ENCODE results near the gene BMPR1A.
"Not testable (repeated sequence)": the region's sequence is repeated elsewhere in the genome, so short reads cannot be mapped to it uniquely, and the experiment has no call there.

The BMPR1A gene

DNA sequence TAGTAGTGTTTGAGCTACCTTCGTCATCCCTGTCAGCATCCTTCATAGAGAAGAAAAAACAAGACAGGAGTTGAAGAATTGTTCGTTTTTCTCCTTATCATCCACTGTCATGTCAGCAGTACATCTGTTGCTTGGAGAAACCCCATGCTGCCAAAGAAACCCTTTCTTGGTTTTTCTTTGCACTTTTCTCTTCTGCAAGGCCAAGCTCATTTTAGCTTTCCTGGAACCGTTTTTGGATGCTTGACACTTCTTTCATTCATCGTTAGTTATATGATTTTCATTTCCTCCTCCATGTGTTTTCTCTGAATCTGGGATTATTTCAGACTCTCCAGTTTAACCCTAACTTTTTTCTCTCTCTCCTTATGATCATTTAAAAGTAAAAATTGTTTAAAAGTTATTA lies 142.1 kb downstream of the BMPR1A start:
- no peak for DNase-seq

DNA sequence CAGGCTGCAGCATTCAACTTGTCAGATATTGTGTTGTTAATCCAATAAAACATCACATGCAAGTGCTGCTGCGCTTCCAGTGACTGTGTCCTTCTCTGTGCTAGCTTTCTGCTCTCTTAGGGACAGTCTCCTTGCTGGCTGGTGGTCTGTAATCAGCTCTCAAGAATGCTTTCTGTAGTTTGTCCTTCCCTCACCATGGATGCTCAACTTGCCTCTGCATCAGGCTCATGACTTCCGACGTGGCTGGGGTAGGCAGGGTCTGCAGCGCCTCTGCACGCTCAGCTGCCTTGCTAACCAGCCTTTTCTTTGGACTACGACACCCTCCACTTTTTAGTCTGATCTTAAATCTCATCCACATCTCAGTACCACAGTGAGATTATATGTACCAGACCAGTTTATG lies 142.7 kb downstream of the BMPR1A start:
- DNase-seq, result no peak

DNA sequence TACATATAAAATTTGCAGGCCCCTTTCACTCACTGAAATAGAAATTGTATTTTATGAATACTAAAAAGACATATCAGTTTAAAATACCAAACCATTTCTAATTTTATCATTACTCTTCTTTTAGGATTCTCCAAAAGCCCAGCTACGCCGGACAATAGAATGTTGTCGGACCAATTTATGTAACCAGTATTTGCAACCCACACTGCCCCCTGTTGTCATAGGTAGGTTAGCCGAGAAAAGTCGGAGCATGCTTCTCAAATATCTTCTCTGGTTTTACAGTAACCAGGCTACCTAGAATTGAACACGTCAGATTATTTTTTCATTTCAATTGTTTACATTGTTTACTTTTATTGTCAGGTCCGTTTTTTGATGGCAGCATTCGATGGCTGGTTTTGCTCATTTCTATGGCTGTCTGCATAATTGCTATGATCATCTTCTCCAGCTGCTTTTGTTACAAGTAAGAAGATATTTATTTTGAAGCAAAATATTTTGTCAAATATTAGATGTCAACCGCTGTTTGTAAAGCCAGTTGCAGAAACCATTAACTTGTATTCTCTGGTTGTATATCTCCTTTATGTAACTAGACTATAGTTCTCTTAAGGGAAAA lies 143.4 kb downstream of the BMPR1A start:
- DNase-seq, result no peak

DNA sequence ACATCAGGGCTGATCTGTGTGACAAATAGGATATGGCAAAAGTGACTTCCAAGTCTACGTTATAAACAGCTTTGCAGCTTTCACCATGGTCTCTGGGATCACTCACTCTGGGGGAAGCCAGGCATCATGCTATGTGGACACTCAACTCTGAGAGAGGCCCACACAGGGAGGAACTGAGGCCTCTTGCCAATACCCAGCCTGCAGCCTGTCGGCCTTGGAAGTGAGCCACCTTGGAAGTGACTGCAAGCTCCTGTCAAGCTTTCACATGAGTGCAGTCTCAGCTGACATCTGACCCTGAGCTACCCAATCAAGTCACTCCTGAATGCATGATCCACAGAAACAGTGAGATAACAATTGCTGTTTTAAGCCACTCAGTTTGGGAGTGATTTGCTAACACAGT lies 144.5 kb downstream of the BMPR1A start:
- DNase-seq, result no peak

DNA sequence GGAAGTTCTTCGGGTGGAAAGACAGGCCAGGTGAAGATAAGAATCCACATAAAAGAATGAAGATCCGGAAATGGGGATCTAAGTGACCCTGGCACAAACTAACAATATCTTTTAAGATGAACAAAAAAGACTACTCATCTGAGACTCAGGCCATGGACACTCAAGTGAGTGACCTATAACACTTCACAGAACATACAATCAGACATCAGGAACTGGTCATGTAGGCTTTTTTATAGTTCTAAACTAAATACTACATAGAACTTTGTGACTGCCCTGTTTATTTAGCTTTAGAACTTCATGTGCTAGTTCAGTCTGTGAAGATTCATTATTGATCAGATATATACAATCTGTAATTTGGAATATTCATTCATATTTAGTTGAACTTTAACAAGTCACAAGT lies 148.2 kb downstream of the BMPR1A start:
- DNase-seq, result no peak

DNA sequence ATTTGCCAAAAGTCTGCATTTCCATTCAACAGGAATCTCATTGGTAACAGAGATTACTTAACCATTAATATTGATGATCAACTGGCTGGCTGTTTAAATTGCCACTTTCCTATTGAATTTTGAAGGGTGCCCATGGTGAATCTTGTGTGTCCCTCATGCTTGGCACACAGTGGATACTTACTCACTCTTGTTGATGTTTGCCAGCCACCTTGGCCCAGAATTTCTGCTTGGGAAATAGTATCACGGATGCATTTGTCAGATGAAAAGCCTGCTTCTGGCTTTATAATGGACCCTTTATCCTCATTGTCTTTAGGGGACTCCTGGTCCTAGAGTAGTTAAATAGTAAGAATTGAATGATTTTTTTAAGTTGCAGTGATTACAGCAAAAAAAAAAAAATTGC lies 149.0 kb downstream of the BMPR1A start:
- DNase-seq, result no peak

DNA sequence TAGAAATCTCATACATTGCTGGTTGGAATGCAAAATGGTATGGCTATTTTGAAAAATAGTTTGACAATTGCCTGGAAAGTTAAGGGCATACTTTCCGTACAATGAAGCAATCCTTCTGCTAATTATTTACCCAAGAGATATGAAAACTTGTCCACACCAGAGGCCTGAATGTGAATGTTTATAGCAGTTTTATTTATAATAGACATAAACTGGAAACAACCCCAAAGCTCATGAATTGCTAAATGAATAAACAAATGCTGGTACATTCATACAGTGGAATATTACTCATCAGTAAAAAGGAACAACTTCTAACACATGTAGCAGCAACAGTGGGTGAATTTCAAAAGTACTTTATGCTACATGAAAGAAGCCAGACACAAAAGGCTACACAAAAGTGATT lies 158.3 kb downstream of the BMPR1A start:
- DNase-seq, result no peak

DNA sequence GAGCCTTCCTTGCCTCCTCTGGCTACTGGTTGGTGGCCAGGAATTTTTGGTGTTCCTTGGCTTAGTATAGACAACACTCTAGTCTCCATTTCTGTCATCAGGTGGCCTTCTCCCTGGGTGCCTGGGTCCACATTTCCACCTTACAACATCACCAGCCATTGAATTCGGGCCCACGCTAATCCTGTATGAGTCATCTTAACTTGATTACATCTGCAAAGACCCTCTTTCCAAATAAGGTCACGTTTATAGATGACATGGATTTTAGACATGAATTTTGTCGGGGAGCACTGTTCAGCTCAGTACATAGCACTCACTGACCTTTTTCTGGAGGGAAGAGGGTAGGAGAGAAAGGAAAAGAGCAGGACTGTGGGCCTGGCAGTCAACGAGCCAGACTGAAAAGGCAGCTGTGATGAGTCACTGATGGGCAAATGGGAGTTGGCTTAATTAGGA lies 161.6 kb downstream of the BMPR1A start:
- no peak for DNase-seq

DNA sequence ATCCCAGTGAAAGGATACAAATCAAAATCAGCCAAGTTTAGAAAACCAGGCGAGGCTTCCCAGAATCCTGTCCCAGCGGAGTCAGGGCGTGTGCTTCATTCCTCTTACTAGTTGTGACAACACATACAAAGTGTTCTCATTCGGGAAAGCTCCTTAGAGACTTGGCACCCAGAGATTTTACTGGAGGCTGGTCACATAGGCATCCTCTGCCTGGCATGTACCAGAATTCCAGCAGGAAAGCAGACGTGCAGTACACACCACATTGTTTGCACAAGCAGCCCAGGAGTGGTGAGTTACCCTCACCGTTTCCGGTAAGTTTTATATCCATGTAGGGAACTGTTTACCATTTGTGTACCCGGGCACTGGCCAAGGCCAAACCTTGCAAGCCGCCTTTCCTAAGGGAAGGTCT lies 166.1 kb downstream of the BMPR1A start:
- DNase-seq, result no peak

DNA sequence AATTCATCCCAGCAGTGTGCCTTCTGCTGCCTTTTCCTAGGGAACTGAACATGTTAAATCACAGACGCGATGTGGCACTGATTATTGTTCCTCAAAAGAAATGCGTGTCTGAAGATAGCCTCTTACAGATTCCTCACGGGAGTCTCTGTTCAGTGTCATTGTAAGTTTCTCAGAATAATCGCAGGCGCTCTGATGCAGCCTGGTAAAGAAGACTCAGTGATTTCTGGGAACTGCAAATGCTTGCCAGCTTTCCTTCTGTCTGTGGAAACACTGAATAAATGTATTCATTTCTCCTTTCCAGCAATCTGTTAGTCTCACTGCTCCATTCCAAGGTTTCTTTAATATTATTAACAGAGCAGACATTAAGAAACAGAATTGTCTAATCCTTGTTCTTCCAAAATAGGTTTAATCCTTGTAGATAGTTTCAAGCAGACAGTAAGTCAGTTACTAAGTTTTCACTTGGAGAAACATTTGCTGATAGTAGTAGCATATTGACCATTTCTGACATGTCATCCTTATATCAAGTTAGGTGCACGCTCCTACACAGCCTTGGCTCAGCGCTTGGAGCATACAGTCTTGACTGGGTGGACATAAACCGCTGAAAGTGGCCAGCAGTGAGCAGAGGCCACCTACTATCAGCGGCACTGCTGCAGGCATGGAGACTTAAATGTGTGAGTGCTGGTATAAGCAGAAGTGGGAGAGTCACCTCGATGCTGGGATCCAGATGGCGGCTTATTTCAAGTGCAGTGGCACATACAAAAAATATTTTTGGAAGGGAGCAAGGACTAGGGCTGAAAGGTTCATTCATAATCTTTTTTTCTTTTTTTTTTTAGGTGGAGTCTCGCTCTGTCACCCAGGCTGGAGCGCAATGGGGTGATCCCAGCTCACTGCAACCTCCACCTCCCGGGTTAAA lies 173.3 kb downstream of the BMPR1A start:
- no peak for DNase-seq

DNA sequence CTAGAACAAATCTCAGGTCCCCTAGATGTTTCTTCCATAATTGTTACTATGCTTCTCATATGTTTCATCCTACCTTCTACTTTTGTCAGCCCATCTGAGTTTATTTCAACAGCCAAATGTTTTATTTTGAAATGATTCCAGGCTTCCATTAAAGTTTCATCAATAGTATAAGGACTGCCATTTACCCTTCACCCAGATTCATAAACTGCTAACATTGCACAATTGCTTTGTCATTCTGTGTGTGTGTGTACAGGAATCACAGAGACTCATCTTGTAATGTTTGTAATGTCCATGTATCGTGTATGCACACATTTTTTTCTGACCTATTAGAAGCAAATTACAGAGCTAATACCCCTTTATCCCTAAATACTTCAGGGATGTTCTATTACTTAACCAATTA lies 175.5 kb downstream of the BMPR1A start:
- DNase-seq, result no peak

DNA sequence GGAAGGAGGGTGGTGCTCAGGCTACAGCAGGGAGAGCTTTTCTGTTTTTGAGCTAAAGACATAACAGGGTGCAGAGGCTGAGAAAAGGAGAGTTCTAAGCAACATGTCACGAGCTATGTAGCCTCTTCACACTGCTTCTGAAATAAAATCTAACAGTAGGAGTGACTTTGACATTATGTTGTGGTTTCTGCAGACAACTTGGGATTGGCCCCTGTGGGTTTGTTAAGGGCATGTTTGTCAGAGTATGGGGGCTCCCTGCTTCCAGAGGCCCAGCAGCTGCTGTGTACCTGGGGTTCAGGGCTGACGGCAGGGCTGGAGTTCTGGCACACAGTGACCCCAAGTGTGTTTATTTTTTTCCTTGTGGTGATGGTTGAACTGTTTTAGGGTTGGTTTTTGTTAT lies 176.3 kb downstream of the BMPR1A start:
- no peak for DNase-seq

DNA sequence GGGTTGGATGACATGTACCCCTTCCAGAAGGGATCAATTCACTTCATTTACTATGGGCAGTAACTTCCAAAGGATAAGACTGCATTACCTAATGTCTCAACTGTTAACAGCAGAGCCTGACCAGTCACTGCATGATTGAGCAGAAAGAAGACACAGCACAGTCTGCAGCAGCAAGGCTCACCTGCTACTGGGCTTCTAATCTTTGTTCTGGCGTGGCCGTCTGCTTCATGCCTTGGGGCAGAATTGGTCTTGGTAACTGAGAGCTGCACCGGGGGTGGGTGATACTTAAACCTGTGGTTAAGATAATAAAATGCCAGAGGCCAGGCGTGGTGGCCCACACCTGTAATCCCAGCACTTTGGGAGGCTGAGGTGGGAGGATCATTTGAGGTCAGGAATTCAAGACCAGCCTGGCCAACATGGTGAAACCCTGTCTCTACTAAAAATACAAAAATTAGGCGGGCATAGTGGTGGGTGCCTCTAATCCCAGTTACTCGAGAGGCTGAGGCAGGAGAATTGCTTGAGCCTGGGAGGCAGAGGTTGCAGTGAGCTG lies 177.8 kb downstream of the BMPR1A start:
- not testable (repeated sequence) for DNase-seq

DNA sequence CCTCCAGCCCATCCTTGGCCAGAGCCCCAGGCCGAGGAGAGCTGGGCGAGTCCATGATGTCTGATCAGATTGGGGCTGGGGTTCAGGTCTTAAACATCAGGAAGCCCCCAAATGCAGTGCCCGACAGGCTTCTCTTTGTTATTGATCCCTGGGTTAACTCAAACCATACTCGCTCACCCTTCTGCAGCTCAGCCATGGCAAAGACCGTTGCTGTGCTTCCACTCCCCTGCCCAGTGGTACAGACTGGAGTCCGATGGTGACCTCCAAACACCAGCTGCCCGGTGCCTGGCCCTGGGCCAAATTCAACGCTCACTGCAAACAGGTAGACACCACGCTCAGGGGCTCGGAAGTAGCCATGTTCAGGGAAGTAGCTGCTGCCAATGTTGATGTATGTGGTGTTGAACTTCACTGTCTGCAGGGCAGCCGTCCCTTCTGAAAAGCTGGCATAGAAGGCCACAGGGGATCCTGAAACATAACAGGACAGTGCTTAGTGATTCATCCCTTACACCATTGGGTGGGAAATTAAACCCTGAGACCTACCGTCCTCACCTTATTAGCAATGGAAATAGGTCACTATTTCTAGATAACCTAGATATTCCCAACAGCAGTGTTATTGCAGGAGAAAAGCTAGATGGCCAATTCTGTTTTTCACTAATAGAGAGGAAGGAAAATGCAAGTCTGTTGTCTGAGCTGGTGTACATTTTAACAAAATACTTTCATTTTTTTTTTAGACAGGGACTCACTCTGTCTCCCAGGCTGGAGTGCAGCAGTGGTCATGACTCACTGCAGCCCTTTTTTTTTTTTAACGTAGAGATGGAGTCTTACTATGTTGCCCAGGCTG lies 180.5 kb downstream of the BMPR1A start:
- DNase-seq, result no peak

DNA sequence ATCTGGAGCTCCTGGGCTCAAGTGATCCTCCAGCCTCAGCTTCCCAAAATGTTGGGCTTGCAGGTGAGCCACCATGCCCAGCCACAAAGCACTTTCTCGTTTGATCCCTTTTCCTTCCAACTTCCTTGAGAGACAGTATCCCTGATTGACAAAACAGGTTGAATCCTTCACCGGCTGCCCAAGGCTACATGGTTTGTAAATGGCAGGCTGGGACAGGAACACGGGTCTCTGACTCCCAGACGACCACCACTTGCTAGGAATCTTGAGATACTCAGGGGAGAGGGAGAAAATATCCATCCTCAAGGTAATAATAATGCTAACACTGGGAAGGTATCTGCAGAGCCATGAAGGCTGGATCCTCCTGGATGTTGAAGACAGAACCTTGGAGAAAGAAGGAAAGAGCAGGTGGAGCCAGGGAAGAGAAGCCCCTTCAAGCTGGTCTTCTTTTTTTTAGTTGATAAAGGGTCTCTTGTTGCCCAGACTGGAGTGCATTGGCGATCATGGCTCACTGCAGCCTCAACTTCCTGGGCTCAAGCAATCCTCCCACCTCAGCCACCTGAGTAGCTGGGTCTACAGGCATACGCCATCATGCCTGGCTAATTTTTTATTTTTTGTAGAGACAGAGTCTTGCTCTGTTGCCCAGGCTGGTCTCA lies 181.2 kb downstream of the BMPR1A start:
- no peak for DNase-seq

DNA sequence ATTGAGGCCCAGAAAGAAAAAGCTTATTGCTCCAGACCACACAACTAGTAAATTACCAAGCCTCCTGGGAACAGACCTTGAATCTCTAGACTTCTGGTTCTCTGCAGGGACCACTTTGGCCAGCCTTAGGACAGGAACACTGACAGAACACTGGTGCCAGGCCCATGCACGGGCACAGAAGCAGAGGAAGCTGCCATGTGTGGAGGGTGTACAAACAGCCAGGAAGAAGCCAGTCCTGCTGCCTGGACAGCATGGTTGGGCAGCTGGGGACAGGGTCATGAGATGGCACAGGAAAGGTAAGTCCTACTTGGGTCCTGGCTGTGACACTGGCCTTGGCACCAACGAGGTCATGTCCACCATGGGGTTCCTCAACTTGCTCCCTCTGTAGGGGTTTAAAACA lies 181.8 kb downstream of the BMPR1A start:
- no peak for DNase-seq

DNA sequence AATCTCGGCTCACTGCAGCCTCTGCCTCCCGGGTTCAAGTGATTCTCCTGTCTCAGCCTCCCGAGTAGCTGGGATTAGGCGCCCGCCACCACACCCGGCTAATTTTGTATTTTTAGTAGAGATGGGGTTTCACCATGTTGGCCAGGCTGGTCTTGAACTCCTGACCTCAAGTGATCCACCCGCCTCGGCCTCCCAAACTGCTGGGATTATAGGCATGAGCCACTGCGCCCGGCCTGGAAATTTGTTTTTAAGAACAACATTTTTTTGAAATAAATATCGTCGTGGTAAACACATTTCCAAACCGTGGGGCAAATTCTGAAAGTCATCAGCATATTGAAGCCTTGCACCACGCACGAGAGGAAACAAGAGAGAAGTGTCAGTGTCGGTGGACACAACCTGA lies 183.7 kb downstream of the BMPR1A start:
- DNase-seq, result not testable (repeated sequence)

DNA sequence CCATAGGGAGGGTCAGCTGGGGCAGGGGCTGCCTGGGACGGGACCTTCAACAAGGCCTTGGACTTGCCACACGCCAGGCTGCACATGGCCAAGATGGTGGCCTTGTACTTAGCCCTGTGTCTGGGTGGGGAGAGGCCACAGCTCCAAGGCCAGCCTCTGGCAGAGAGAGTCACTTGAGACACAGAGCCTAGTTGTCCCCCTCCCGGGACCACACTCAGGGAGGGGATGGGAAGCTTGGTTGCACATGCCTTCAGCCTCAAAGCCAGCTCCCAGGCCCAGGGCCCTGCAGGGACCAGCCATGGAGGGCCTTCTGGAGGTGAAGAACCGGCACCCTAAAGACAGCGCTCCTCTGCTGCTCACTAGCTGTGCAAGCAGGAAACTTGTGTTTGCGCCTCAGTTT lies 184.3 kb downstream of the BMPR1A start:
- peak; percentile 56 for DNase-seq

DNA sequence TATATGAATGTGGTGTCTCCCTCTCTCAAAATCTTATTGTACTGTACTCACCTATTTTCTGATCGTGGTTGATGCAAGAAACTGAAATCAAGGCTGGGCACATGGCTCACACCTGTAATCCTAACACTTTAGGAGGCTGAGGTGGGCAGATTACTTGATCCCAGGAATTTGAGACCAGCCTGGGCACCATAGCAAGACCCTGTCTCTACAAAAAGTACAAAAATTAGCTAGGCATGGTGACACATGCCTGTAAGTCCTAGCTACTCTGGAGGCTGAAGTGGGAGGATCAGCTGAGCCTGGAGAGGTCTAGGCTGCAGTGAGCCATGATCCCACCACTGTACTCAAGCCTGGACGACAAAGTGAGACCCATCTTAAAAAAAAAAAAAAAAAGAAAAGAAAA lies 185.0 kb downstream of the BMPR1A start:
- DNase-seq, result no peak

DNA sequence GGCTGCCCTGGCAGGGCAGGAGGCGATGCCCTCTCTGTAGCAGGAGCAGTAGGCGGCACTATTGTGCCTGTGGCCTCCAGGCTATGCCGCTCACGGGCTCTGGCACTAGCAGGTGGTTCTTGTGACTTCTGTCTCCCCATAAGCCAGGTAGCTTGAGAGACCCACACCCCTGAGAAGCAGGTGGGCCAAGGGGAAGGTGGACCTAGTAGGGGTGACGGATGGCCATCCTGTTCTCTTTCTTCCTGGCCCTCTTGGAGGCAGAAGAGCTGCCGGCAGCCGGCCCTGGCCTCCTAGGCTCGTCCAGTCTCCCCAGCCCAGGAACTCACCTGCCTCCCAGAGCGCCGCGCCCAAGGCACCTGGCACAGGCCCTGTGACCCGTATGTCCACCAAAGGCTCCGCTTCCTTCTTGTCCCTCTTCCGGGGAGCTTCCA lies 185.6 kb downstream of the BMPR1A start:
- DNase-seq, result peak; percentile 37

DNA sequence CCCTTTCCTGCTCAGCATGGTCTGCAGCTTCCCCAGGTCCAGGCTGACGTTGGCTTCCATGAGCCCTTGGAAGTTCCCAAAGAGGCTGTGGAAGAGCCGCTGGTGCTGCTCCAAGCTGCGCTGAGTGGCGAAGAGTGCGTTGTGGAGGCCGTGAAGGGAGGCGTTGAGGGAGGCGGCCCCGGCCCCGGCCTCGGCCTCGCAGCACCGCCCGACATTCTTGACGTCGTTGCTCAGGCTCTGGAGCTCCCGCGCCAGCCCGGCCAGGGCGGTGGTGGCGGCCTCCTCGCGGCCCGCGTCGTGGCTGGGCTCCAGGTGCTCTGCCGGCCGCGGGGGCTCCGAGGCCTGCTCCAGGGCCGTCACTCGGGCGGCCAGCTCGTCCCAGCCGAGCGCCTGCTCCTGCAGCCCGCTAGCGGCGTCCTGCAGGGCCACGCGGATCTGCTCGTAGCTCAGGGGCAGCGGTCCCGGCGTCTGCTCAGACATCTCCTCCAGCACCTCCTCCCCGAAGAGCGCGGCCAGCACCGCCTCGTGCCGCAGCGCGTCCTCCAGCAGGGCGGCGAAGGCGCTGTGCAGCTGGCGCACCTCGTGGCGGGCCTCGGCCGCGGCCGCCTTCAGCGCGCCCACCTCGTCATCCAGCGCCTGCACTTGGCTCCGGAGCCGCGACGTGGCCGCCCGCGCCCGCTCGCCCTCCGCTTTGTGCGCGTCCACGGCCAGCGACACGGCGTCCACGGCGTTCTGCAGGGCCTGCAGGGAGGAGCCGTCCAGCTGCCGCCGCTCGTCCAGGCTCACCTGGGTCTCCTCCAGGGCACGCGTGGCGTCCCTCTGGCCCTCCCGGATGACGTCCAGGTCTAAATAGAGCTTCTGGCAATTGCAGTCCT lies 186.3 kb downstream of the BMPR1A start:
- DNase-seq, result no peak

Data from activated CD8-positive, alpha-beta memory T cell treated with anti-CD3 and anti-CD28 coated beads for 24 hours (primary cell).